ACC112 (cell line): Measurements from ENCODE around the gene MROH2B.
"Not testable (repeated sequence)": the region's sequence is repeated elsewhere in the genome, so short reads cannot be mapped to it uniquely, and the experiment has no call there.

Experiments
- H2AFZ ChIP-seq: fragments of 200-600 bp; sonication (generic); one replicate; pipeline ENCODE4 v1.6.0; 2017; ENCODE audit warnings: antibody characterized with exemption, low read length; ENCODE audit not compliant: unreplicated experiment
- H3K27ac ChIP-seq: fragments of 200-600 bp; sonication (generic); 2 replicates; pipeline ENCODE4 v1.5.1; 2014; ENCODE audit warnings: low read depth, mild to moderate bottlenecking, antibody characterized with exemption, low read length, moderate library complexity
- H3K27me3 ChIP-seq: fragments of 200-600 bp; sonication (generic); 2 replicates; pipeline ENCODE4 v1.6.1; 2014; ENCODE audit warnings: mild to moderate bottlenecking, antibody characterized with exemption, low read length, moderate library complexity, mixed read lengths; ENCODE audit not compliant: insufficient read depth
- H3K36me3 ChIP-seq: fragments of 200-600 bp; sonication (generic); 2 replicates; pipeline ENCODE4 v1.6.1; 2016; ENCODE audit warnings: mild to moderate bottlenecking, antibody characterized with exemption, low read length, moderate library complexity, mixed read lengths; ENCODE audit not compliant: insufficient read depth
- H3K4me1 ChIP-seq: fragments of 200-600 bp; sonication (generic); one replicate; pipeline ENCODE4 v1.6.1; 2016; ENCODE audit warnings: low read length, mixed read lengths; ENCODE audit not compliant: insufficient read depth, unreplicated experiment, control insufficient read depth
- H3K4me3 ChIP-seq: fragments of 200-600 bp; sonication (generic); 2 replicates; pipeline ENCODE4 v1.5.1; 2014; ENCODE audit warnings: mild to moderate bottlenecking, low read depth, low read length
- H3K79me2 ChIP-seq: fragments of 200-600 bp; sonication (generic); one replicate; pipeline ENCODE4 v1.6.0; 2016; ENCODE audit warnings: low read length; ENCODE audit not compliant: control insufficient read depth, unreplicated experiment, insufficient read depth

The MROH2B gene

GRCh38 chr5:41032973-41033372 is 38.2 kb downstream of the MROH2B start:
- no peak overlapping the region for H3K4me3 ChIP-seq
- H3K79me2 ChIP-seq: no peaks in the 10 kb centered on the region
- H3K27ac ChIP-seq: no peak overlapping the region
- H3K36me3 ChIP-seq: no peaks in the 10 kb centered on the region
- 0 out of 2 replicates have a peak, but pooled peaks cover 2% of the 10 kb centered on the region for H3K27me3 ChIP-seq
- H3K4me1 ChIP-seq: no peaks in the 10 kb centered on the region
- H2AFZ ChIP-seq: no peak overlapping the region

GRCh38 chr5:41022600-41022999 is 48.5 kb downstream of the MROH2B start:
- H3K4me1 ChIP-seq, H3K27me3 ChIP-seq, H3K79me2 ChIP-seq, H2AFZ ChIP-seq, H3K36me3 ChIP-seq, H3K4me3 ChIP-seq, H3K27ac ChIP-seq: not testable (repeated sequence)

- Histone ChIP-seq H3K79me2 (no peaks in the 10 kb centered on the region), H3K4me1 (peaks cover 16% of the 10 kb centered on the region), H3K4me3 (no peak overlapping the region)
These were observed 58.8 kb downstream of the MROH2B start for GRCh38 chr5:41012318-41012717.

GRCh38 chr5:41010572-41010971 is 60.6 kb downstream of the MROH2B start:
- Histone ChIP-seq H3K4me3 (no peak overlapping the region), H3K27ac (no peak overlapping the region), H3K4me1 (peaks cover 16% of the 10 kb centered on the region), H2AFZ (no peak overlapping the region), H3K79me2 (no peaks in the 10 kb centered on the region), H3K36me3 (no peaks in the 10 kb centered on the region), H3K27me3 (no peaks in the 10 kb centered on the region)

More at GRCh38 chr5:41012318-41012717, 58.8 kb downstream of the MROH2B start:
- Histone ChIP-seq H2AFZ (no peak overlapping the region), H3K36me3 (no peaks in the 10 kb centered on the region), H3K27me3 (no peaks in the 10 kb centered on the region), H3K27ac (no peak overlapping the region)

- Histone ChIP-seq H2AFZ (peak overlapping the region; percentile 36), H3K4me1 (peaks cover 16% of the 10 kb centered on the region), H3K27ac (peak overlapping the region; percentile 54), H3K79me2 (no peaks in the 10 kb centered on the region), H3K27me3 (no peaks in the 10 kb centered on the region), H3K36me3 (no peaks in the 10 kb centered on the region), H3K4me3 (no peak overlapping the region)
These were observed 61.9 kb downstream of the MROH2B start for GRCh38 chr5:41009232-41009631.

GRCh38 chr5:41004931-41005330 is 66.2 kb downstream of the MROH2B start:
- Histone ChIP-seq H3K27ac (no peak overlapping the region), H3K4me1 (peaks cover 14% of the 10 kb centered on the region), H3K79me2 (no peaks in the 10 kb centered on the region), H3K27me3 (no peaks in the 10 kb centered on the region), H2AFZ (no peak overlapping the region), H3K4me3 (no peak overlapping the region), H3K36me3 (no peaks in the 10 kb centered on the region)

- no peaks in the 10 kb centered on the region for H3K79me2 ChIP-seq
- H3K27ac ChIP-seq: no peak overlapping the region
- H3K4me3 ChIP-seq: no peak overlapping the region
- no peaks in the 10 kb centered on the region for H3K27me3 ChIP-seq
- H3K36me3 ChIP-seq: no peaks in the 10 kb centered on the region
- H3K4me1 ChIP-seq: peaks cover 5% of the 10 kb centered on the region
- H2AFZ ChIP-seq: no peak overlapping the region
These were observed 67.3 kb downstream of the MROH2B start for GRCh38 chr5:41003670-41004376.

GRCh38 chr5:40999966-41000365 is 71.2 kb downstream of the MROH2B start:
- no peak overlapping the region for H3K27ac ChIP-seq
- H3K4me3 ChIP-seq: no peak overlapping the region
- no peaks in the 10 kb centered on the region for H3K36me3 ChIP-seq
- H3K4me1 ChIP-seq: no peaks in the 10 kb centered on the region
- no peak overlapping the region for H2AFZ ChIP-seq
- no peaks in the 10 kb centered on the region for H3K79me2 ChIP-seq
- H3K27me3 ChIP-seq: no peaks in the 10 kb centered on the region

- Histone ChIP-seq H3K79me2 (no peaks in the 10 kb centered on the region), H3K27me3 (no peaks in the 10 kb centered on the region), H2AFZ (no peak overlapping the region), H3K36me3 (no peaks in the 10 kb centered on the region), H3K4me1 (no peaks in the 10 kb centered on the region), H3K4me3 (no peak overlapping the region), H3K27ac (no peak overlapping the region)
These were observed 72.0 kb downstream of the MROH2B start for GRCh38 chr5:40999142-40999541.

GRCh38 chr5:40995801-40996586 is 75.1 kb downstream of the MROH2B start:
- no peaks in the 10 kb centered on the region for H3K36me3 ChIP-seq
- H3K27me3 ChIP-seq: no peaks in the 10 kb centered on the region
- H3K4me3 ChIP-seq: no peak overlapping the region
- no peak overlapping the region for H3K27ac ChIP-seq
- H3K79me2 ChIP-seq: no peaks in the 10 kb centered on the region
- H3K4me1 ChIP-seq: peaks cover 14% of the 10 kb centered on the region
- no peak overlapping the region for H2AFZ ChIP-seq
